Measurements from ENCODE around the gene PARVB. TPM values are rescaled to one million over a fixed set of nuclear protein-coding genes. Genes with fewer than 3 reads are reported as not detected.

Gene PARVB
- total and polyA plus RNA-seq, 9 of the 15 experiments (the other 6 are each of a cell fraction or from before 2014, with no cell fraction given): 1.1 to 59.2 (median 29.2) TPM

DNA sequence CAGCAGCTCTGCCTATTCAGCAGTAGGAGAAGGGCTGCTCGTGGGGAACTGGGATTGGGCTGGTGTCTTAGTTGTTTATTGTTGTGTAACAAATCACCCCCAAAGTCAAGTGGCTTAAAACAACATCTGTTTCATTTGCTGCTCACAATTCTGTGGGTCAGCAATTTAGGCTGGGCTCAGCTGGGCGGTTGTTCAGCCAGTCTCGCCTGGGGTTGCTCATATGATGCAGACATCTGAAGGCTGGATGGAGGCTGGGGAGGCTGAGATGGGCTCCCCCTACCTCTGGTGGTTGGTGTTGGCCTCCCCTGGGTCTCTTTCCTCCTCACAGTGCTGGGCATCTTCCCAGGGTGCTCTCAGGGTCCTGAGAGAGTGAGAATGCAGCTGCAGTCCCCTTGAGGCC lies 113.3 kb downstream of the PARVB start (continued):
- TF ChIP-seq FOXJ3 (CRISPR knock-in tag; IDR thresholded peaks at IDR 0.05): no peak

DNA sequence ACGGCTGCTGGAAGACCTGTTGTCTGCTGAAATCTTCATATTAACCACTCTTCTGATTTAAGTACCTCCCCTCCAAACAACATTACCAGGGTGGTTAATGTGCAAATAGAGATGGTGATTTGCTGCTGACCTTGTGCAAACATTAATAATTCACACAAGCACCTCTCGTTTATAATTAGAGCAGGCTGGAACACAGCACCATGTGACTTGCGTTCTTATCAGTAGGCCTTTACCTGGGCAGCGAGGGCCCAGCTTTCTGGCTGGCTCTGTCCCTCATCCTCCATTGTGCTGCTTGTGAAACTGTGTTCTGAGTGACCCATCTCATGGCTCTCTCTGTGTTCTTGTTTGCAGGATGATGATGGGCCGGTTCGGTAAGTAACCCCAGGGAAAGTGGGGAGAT lies 115.7 kb downstream of the PARVB start:
- TF ChIP-seq RFX7 (CRISPR knock-in tag; IDR thresholded peaks at IDR 0.05) (no peak), RBM17 (IDR thresholded peaks at IDR 0.05; ENCODE audit: borderline replicate concordance, low read depth, low read length) (no peak), HIVEP1 (CRISPR knock-in tag; IDR thresholded peaks at IDR 0.05) (no peak), HDAC1 (IDR thresholded peaks at IDR 0.05) (no peak), ZNF766 (CRISPR knock-in tag; conservative IDR thresholded peaks at IDR 0.05) (no peak)
- Histone ChIP-seq H3K27me3 (ENCODE audit: control insufficient read depth in 2 of 2, insufficient read depth in 2 of 2, low read length in 2 of 2) (no peaks in the 10 kb centered on the region), H3K27ac (ENCODE audit: extremely low read depth, low read depth, low read length) (no peak overlapping the region), H3K4me2 (ENCODE audit: insufficient read depth, low read length) (no peak overlapping the region), H4K20me1 (replicated peaks; ENCODE audit: control insufficient read depth, insufficient read depth, low read length) (no peaks in the 10 kb centered on the region), H3K4me3 (no peak overlapping the region), H3K9me1 (ENCODE audit: control insufficient read depth, insufficient read depth, low read length) (no peaks in the 10 kb centered on the region), H3K9ac (ENCODE audit: insufficient read depth in 1 of 2, low read depth in 2 of 2, low read length in 2 of 2) (no peak overlapping the region), H3K4me1 (replicated peaks in 1 of 2; ENCODE audit: control insufficient read depth in 2 of 2, insufficient read depth in 2 of 2, low read length in 2 of 2) (no peaks in the 10 kb centered on the region; a peak in 1 of 5 replicates), H2AFZ (ENCODE audit: low read depth, low read length) (no peak overlapping the region), H3K79me2 (ENCODE audit: control insufficient read depth, insufficient read depth, low read length) (no peaks in the 10 kb centered on the region), H3K9me3 (replicated peaks; ENCODE audit: control insufficient read depth, insufficient read depth, low read depth, low read length) (no peaks in the 10 kb centered on the region), H3K36me3 (ENCODE audit: control insufficient read depth, insufficient read depth, low read length) (peaks cover 11% of the 10 kb centered on the region; the same call in 1 of the 3 replicates)
- FAIRE-seq (no peak), ATAC-seq (no peak), DNase-seq (ENCODE audit: extremely low read depth in 1 of 4, low spot score in 3 of 4) (no peak)
- intact Hi-C loops (cut with micrococcal nuclease) (no loop called here), in situ Hi-C loops (cut with MboI) (no loop called here)
- CTCF ChIA-PET (ENCODE audit: low intra/inter-chr PET ratio): no interaction called here
- BruUV-seq (replicated peaks): no TSS peak
- POLR2A ChIA-PET: interaction anchor here (0.6 kb wide), 1 partner anchor 18 kb away, joined by 3 read pairs; no protein-coding TSS in a partner anchor
- WGBS (ENCODE audit: insufficient coverage, low coverage, missing lambda C conversion rate): 73% methylated on average over 4 of the region's 6 CpGs
